ENCODE measurements around the gene TSHZ3.

Gene TSHZ3

GRCh38 chr19:31268751-31269383, 80.4 kb downstream of the TSHZ3 start:
- Histone ChIP-seq H3K36me3 (ENCODE audit: control insufficient read depth in 5 of 5, insufficient read depth in 5 of 5, low read length in 5 of 5) (peaks cover 0 to 3% (median 0%) of the 10 kb centered on the region in 5 donors), H3K27ac (ENCODE audit: low read depth, low read length) (no peak overlapping the region), H3K27me3 (ENCODE audit: control insufficient read depth in 5 of 5, insufficient read depth in 4 of 5, low read length in 5 of 5) (peaks cover 0 to 1% (median 0%) of the 10 kb centered on the region in 5 donors), H3K4me3 (ENCODE audit: low read depth in 1 of 5, low read length in 5 of 5) (no peak overlapping the region), H3K4me1 (ENCODE audit: control insufficient read depth in 5 of 5, insufficient read depth in 5 of 5, low read length in 5 of 5) (no peaks in the 10 kb centered on the region), H3K9me3 (ENCODE audit: control insufficient read depth in 5 of 5, low read length in 5 of 5) (no peaks in the 10 kb centered on the region), H3K9ac (ENCODE audit: low read length in 5 of 5) (no peak overlapping the region)

GRCh38 chr19:31266731-31267130, 82.5 kb downstream of the TSHZ3 start:
- Histone ChIP-seq H3K36me3 (ENCODE audit: control insufficient read depth in 5 of 5, insufficient read depth in 5 of 5, low read length in 5 of 5) (no peaks in the 10 kb centered on the region), H3K9ac (ENCODE audit: low read length in 5 of 5) (no peak overlapping the region), H3K27ac (ENCODE audit: low read depth, low read length) (no peak overlapping the region), H3K27me3 (ENCODE audit: control insufficient read depth in 5 of 5, insufficient read depth in 4 of 5, low read length in 5 of 5) (peaks cover 0 to 3% (median 0%) of the 10 kb centered on the region in 5 donors), H3K4me3 (ENCODE audit: low read depth in 1 of 5, low read length in 5 of 5) (no peak overlapping the region), H3K4me1 (ENCODE audit: control insufficient read depth in 5 of 5, insufficient read depth in 5 of 5, low read length in 5 of 5) (peaks cover 0 to 5% (median 0%) of the 10 kb centered on the region in 5 donors), H3K9me3 (ENCODE audit: control insufficient read depth in 5 of 5, low read length in 5 of 5) (no peaks in the 10 kb centered on the region)

GRCh38 chr19:31266196-31266595, 83.0 kb downstream of the TSHZ3 start:
- no peak overlapping the region for H3K9ac ChIP-seq (ENCODE audit: low read length in 5 of 5)
- no peaks in the 10 kb centered on the region for H3K36me3 ChIP-seq (ENCODE audit: control insufficient read depth in 5 of 5, insufficient read depth in 5 of 5, low read length in 5 of 5)
- H3K4me1 ChIP-seq (ENCODE audit: control insufficient read depth in 5 of 5, insufficient read depth in 5 of 5, low read length in 5 of 5) = peaks cover 0 to 6% (median 0%) of the 10 kb centered on the region in 5 donors
- H3K4me3 ChIP-seq (ENCODE audit: low read depth in 1 of 5, low read length in 5 of 5) = no peak overlapping the region
- H3K27me3 ChIP-seq (ENCODE audit: control insufficient read depth in 5 of 5, insufficient read depth in 4 of 5, low read length in 5 of 5) = peaks cover 0 to 3% (median 0%) of the 10 kb centered on the region in 5 donors
- H3K27ac ChIP-seq (ENCODE audit: low read depth, low read length) = no peak overlapping the region
- H3K9me3 ChIP-seq (ENCODE audit: control insufficient read depth in 5 of 5, low read length in 5 of 5) = no peaks in the 10 kb centered on the region

GRCh38 chr19:31264041-31264778, 85.0 kb downstream of the TSHZ3 start:
- Histone ChIP-seq H3K27me3 (ENCODE audit: control insufficient read depth in 5 of 5, insufficient read depth in 4 of 5, low read length in 5 of 5) (peaks cover 0 to 5% (median 0%) of the 10 kb centered on the region in 5 donors), H3K4me1 (ENCODE audit: control insufficient read depth in 5 of 5, insufficient read depth in 5 of 5, low read length in 5 of 5) (peaks cover 0 to 14% (median 0%) of the 10 kb centered on the region in 5 donors), H3K4me3 (ENCODE audit: low read depth in 1 of 5, low read length in 5 of 5) (no peak overlapping the region), H3K36me3 (ENCODE audit: control insufficient read depth in 5 of 5, insufficient read depth in 5 of 5, low read length in 5 of 5) (no peaks in the 10 kb centered on the region), H3K27ac (ENCODE audit: low read depth, low read length) (no peak overlapping the region), H3K9me3 (ENCODE audit: control insufficient read depth in 5 of 5, low read length in 5 of 5) (no peaks in the 10 kb centered on the region), H3K9ac (ENCODE audit: low read length in 5 of 5) (no peak overlapping the region)

GRCh38 chr19:31263328-31263727, 85.9 kb downstream of the TSHZ3 start:
- no peak overlapping the region for H3K4me3 ChIP-seq (ENCODE audit: low read depth in 1 of 5, low read length in 5 of 5)
- H3K36me3 ChIP-seq (ENCODE audit: control insufficient read depth in 5 of 5, insufficient read depth in 5 of 5, low read length in 5 of 5) = no peaks in the 10 kb centered on the region
- no peaks in the 10 kb centered on the region for H3K9me3 ChIP-seq (ENCODE audit: control insufficient read depth in 5 of 5, low read length in 5 of 5)
- no peak overlapping the region for H3K9ac ChIP-seq (ENCODE audit: low read length in 5 of 5)
- H3K4me1 ChIP-seq (ENCODE audit: control insufficient read depth in 5 of 5, insufficient read depth in 5 of 5, low read length in 5 of 5) = peaks cover 0 to 14% (median 0%) of the 10 kb centered on the region in 5 donors
- no peak overlapping the region for H3K27ac ChIP-seq (ENCODE audit: low read depth, low read length)
- peaks cover 0 to 5% (median 0%) of the 10 kb centered on the region in 5 donors for H3K27me3 ChIP-seq (ENCODE audit: control insufficient read depth in 5 of 5, insufficient read depth in 4 of 5, low read length in 5 of 5)

- no peak overlapping the region for H3K4me3 ChIP-seq (ENCODE audit: low read depth in 1 of 5, low read length in 5 of 5)
- H3K27me3 ChIP-seq (ENCODE audit: control insufficient read depth in 5 of 5, insufficient read depth in 4 of 5, low read length in 5 of 5) = peaks cover 0 to 5% (median 0%) of the 10 kb centered on the region in 5 donors
- H3K4me1 ChIP-seq (ENCODE audit: control insufficient read depth in 5 of 5, insufficient read depth in 5 of 5, low read length in 5 of 5) = peaks cover 0 to 14% (median 0%) of the 10 kb centered on the region in 5 donors
- H3K9ac ChIP-seq (ENCODE audit: low read length in 5 of 5) = no peak overlapping the region
- no peaks in the 10 kb centered on the region for H3K9me3 ChIP-seq (ENCODE audit: control insufficient read depth in 5 of 5, low read length in 5 of 5)
- no peaks in the 10 kb centered on the region for H3K36me3 ChIP-seq (ENCODE audit: control insufficient read depth in 5 of 5, insufficient read depth in 5 of 5, low read length in 5 of 5)
- no peak overlapping the region for H3K27ac ChIP-seq (ENCODE audit: low read depth, low read length)
These were observed 86.5 kb downstream of the TSHZ3 start for GRCh38 chr19:31262725-31263191.

GRCh38 chr19:31261603-31262212, 87.5 kb downstream of the TSHZ3 start:
- Histone ChIP-seq H3K27me3 (ENCODE audit: control insufficient read depth in 5 of 5, insufficient read depth in 4 of 5, low read length in 5 of 5) (peaks cover 0 to 5% (median 0%) of the 10 kb centered on the region in 5 donors), H3K9me3 (ENCODE audit: control insufficient read depth in 5 of 5, low read length in 5 of 5) (no peaks in the 10 kb centered on the region), H3K9ac (ENCODE audit: low read length in 5 of 5) (no peak overlapping the region), H3K4me3 (ENCODE audit: low read depth in 1 of 5, low read length in 5 of 5) (no peak overlapping the region), H3K4me1 (ENCODE audit: control insufficient read depth in 5 of 5, insufficient read depth in 5 of 5, low read length in 5 of 5) (peaks cover 0 to 14% (median 0%) of the 10 kb centered on the region in 5 donors), H3K27ac (ENCODE audit: low read depth, low read length) (no peak overlapping the region), H3K36me3 (ENCODE audit: control insufficient read depth in 5 of 5, insufficient read depth in 5 of 5, low read length in 5 of 5) (no peaks in the 10 kb centered on the region)

- Histone ChIP-seq H3K9me3 (ENCODE audit: control insufficient read depth in 5 of 5, low read length in 5 of 5) (no peaks in the 10 kb centered on the region), H3K4me3 (ENCODE audit: low read depth in 1 of 5, low read length in 5 of 5) (no peak overlapping the region), H3K27ac (ENCODE audit: low read depth, low read length) (no peak overlapping the region), H3K36me3 (ENCODE audit: control insufficient read depth in 5 of 5, insufficient read depth in 5 of 5, low read length in 5 of 5) (no peaks in the 10 kb centered on the region), H3K9ac (ENCODE audit: low read length in 5 of 5) (no peak overlapping the region), H3K27me3 (ENCODE audit: control insufficient read depth in 5 of 5, insufficient read depth in 4 of 5, low read length in 5 of 5) (peaks cover 0 to 6% (median 0%) of the 10 kb centered on the region in 5 donors), H3K4me1 (ENCODE audit: control insufficient read depth in 5 of 5, insufficient read depth in 5 of 5, low read length in 5 of 5) (peaks cover 0 to 14% (median 0%) of the 10 kb centered on the region in 5 donors)
These were observed 88.1 kb downstream of the TSHZ3 start for GRCh38 chr19:31261019-31261602.

- Histone ChIP-seq H3K4me3 (ENCODE audit: low read depth in 1 of 5, low read length in 5 of 5) (no peak overlapping the region), H3K36me3 (ENCODE audit: control insufficient read depth in 5 of 5, insufficient read depth in 5 of 5, low read length in 5 of 5) (no peaks in the 10 kb centered on the region), H3K9ac (ENCODE audit: low read length in 5 of 5) (no peak overlapping the region), H3K27me3 (ENCODE audit: control insufficient read depth in 5 of 5, insufficient read depth in 4 of 5, low read length in 5 of 5) (peaks cover 0 to 6% (median 0%) of the 10 kb centered on the region in 5 donors), H3K9me3 (ENCODE audit: control insufficient read depth in 5 of 5, low read length in 5 of 5) (no peaks in the 10 kb centered on the region), H3K4me1 (ENCODE audit: control insufficient read depth in 5 of 5, insufficient read depth in 5 of 5, low read length in 5 of 5) (peaks cover 0 to 14% (median 0%) of the 10 kb centered on the region in 5 donors), H3K27ac (ENCODE audit: low read depth, low read length) (no peak overlapping the region)
These were observed 88.9 kb downstream of the TSHZ3 start for GRCh38 chr19:31260171-31260933.
